Activated CD4-positive, CD25-positive, alpha-beta regulatory T cell treated with anti-CD3 and anti-CD28 coated beads, Interleukin-2, amount 50 U/mL, for 72 hours (primary cell): ENCODE data around the gene PLA2R1.

Experiments
- DNase-seq: peaks from one replicate; pipeline ENCODE4 v3.0.0; 2021

PLA2R1 gene

GRCh38 chr2:159891917-159892730 is 170.3 kb downstream of the PLA2R1 start:
- no peak for DNase-seq

- no peak for DNase-seq
Observed at GRCh38 chr2:159891267-159891588, 171.2 kb downstream of the PLA2R1 start.

- DNase-seq, result no peak
Observed at GRCh38 chr2:159890551-159891266, 171.7 kb downstream of the PLA2R1 start.

GRCh38 chr2:159882130-159882745 is 180.2 kb downstream of the PLA2R1 start:
- no peak for DNase-seq
